SJSA1 (cell line): ENCODE results near the gene PLXNB2. TPM values are rescaled to one million over a fixed set of nuclear protein-coding genes. Genes with fewer than 3 reads are reported as not detected.

ENCODE experiments used
- DNase-seq, 2 experiments: peaks; one replicate each; pipeline ENCODE4 v3.0.0-alpha.2; 2015 to 2020; ENCODE audit warnings: low spot score in 2 of 2, low read depth in 1 of 2
- H3K27ac ChIP-seq: fragments of 250-450 bp; sonication (Bioruptor Pico); 2 replicates; pipeline ENCODE4 v1.5.1; 2020; ENCODE audit warnings: mild to moderate bottlenecking, moderate library complexity
- H3K27me3 ChIP-seq: fragments of 250-450 bp; sonication (Bioruptor Pico); replicated peaks from 2 replicates; pipeline ENCODE4 v1.5.1; 2020; ENCODE audit warnings: mild to moderate bottlenecking, moderate library complexity
- H3K36me3 ChIP-seq: fragments of 250-450 bp; sonication (Bioruptor Pico); 2 replicates; pipeline ENCODE4 v1.5.1; 2020; ENCODE audit warnings: mild to moderate bottlenecking
- H3K4me1 ChIP-seq: fragments of 250-450 bp; sonication (Bioruptor Pico); replicated peaks from 2 replicates; pipeline ENCODE4 v1.6.1; 2021; ENCODE audit warnings: mild to moderate bottlenecking
- H3K4me3 ChIP-seq: fragments of 250-450 bp; sonication (Bioruptor Pico); 2 replicates; pipeline ENCODE4 v1.5.1; 2020; ENCODE audit warnings: mild to moderate bottlenecking
- H3K9me3 ChIP-seq: fragments of 250-450 bp; sonication (Bioruptor Pico); replicated peaks from 2 replicates; pipeline ENCODE4 v1.5.1; 2020; ENCODE audit warnings: mild to moderate bottlenecking
- total RNA-seq: library from RNA; depleted of rRNA; stranded (reverse); fragments of >200 nt; shearing (Covaris generic); gene quantifications from 2 replicates; pipeline ENCODE4 v1.2.3, GENCODE V29; 2014; rRNA removed

The PLXNB2 gene
- 45.9 and 61.7 TPM in 2 replicates for total RNA-seq

- DNase-seq: peak; percentile 59 to 79
- peaks cover 36% of the 10 kb centered on the region for H3K4me1 ChIP-seq
- H3K4me3 ChIP-seq: peak within 1 kb of the TSS; percentile 97
These were observed at the start of gene PLXNB2 for GRCh38 chr22:50306753-50307749. Gene PLXNB2 (minus strand): TSS chr22:50307646. CDS start chr22:50290584, 17,062 bp downstream.

GRCh38 chr22:50357222-50357621 is 49.8 kb upstream of the PLXNB2 start:
- Histone ChIP-seq H3K27me3 (no peaks in the 10 kb centered on the region), H3K4me3 (no peak overlapping the region), H3K9me3 (no peaks in the 10 kb centered on the region), H3K36me3 (peaks cover 18% of the 10 kb centered on the region), H3K4me1 (no peaks in the 10 kb centered on the region), H3K27ac (no peak overlapping the region)
- DNase-seq: no peak

More at GRCh38 chr22:50306753-50307749, at the start of gene PLXNB2:
- H3K27ac ChIP-seq: peak within 1 kb of the TSS; percentile 61
- H3K27me3 ChIP-seq: no peaks in the 10 kb centered on the region
- peaks cover 33% of the 10 kb centered on the region for H3K36me3 ChIP-seq
- no peaks in the 10 kb centered on the region for H3K9me3 ChIP-seq

- Histone ChIP-seq H3K4me1 (no peaks in the 10 kb centered on the region), H3K36me3 (peaks cover 26% of the 10 kb centered on the region), H3K9me3 (no peaks in the 10 kb centered on the region), H3K27me3 (no peaks in the 10 kb centered on the region), H3K27ac (no peak overlapping the region), H3K4me3 (no peak overlapping the region)
- no peak for DNase-seq
These were observed 48.7 kb upstream of the PLXNB2 start for GRCh38 chr22:50356186-50356585.

- no peak overlapping the region for H3K4me3 ChIP-seq
- H3K36me3 ChIP-seq: peaks cover 33% of the 10 kb centered on the region
- no peak for DNase-seq
- no peaks in the 10 kb centered on the region; the same call in 1 of the 2 replicates for H3K9me3 ChIP-seq
- no peak overlapping the region for H3K27ac ChIP-seq
- no peaks in the 10 kb centered on the region for H3K4me1 ChIP-seq
- no peaks in the 10 kb centered on the region for H3K27me3 ChIP-seq
These were observed 40.6 kb upstream of the PLXNB2 start for GRCh38 chr22:50348058-50348457.

- Histone ChIP-seq H3K9me3 (no peaks in the 10 kb centered on the region; the same call in 1 of the 2 replicates), H3K27ac (no peak overlapping the region), H3K36me3 (peaks cover 24% of the 10 kb centered on the region), H3K4me3 (no peak overlapping the region), H3K27me3 (no peaks in the 10 kb centered on the region), H3K4me1 (peaks cover 4% of the 10 kb centered on the region; the same call in 1 of the 2 replicates)
- DNase-seq: no peak
These were observed 39.7 kb upstream of the PLXNB2 start for GRCh38 chr22:50347157-50347556.

GRCh38 chr22:50346470-50346869 is 39.0 kb upstream of the PLXNB2 start:
- H3K4me3 ChIP-seq: no peak overlapping the region
- no peak overlapping the region for H3K27ac ChIP-seq
- peaks cover 7% of the 10 kb centered on the region; the same call in 1 of the 2 replicates for H3K4me1 ChIP-seq
- no peaks in the 10 kb centered on the region; the same call in 1 of the 2 replicates for H3K9me3 ChIP-seq
- H3K27me3 ChIP-seq: no peaks in the 10 kb centered on the region
- peaks cover 18% of the 10 kb centered on the region for H3K36me3 ChIP-seq
- DNase-seq: no peak

GRCh38 chr22:50343541-50343935 is 36.1 kb upstream of the PLXNB2 start:
- Histone ChIP-seq H3K36me3 (peaks cover 13% of the 10 kb centered on the region), H3K9me3 (no peaks in the 10 kb centered on the region; the same call in 1 of the 2 replicates), H3K27me3 (no peaks in the 10 kb centered on the region), H3K4me3 (peak overlapping the region; percentile 100), H3K4me1 (peaks cover 7% of the 10 kb centered on the region; the same call in 1 of the 2 replicates), H3K27ac (peak overlapping the region; percentile 70)
- no peak for DNase-seq

- no peaks in the 10 kb centered on the region for H3K27me3 ChIP-seq
- H3K27ac ChIP-seq: peak within 1 kb of the TSS; percentile 70
- H3K36me3 ChIP-seq: peaks cover 6% of the 10 kb centered on the region
- peak within 1 kb of the TSS; percentile 100 for H3K4me3 ChIP-seq
- DNase-seq: peak; percentile 72 to 75
- H3K4me1 ChIP-seq: peaks cover 7% of the 10 kb centered on the region; the same call in 1 of the 2 replicates
- H3K9me3 ChIP-seq: no peaks in the 10 kb centered on the region; the same call in 1 of the 2 replicates
These were observed 35.5 kb upstream of the PLXNB2 start, which contains the start of gene PPP6R2 for GRCh38 chr22:50342651-50343540. Gene PPP6R2 (plus strand): TSS chr22:50343327. CDS start chr22:50393909, 50,582 bp downstream.

GRCh38 chr22:50341977-50342650 is 34.7 kb upstream of the PLXNB2 start:
- peak; percentile 90 to 93 for DNase-seq
- H3K27me3 ChIP-seq: no peaks in the 10 kb centered on the region
- H3K4me3 ChIP-seq: peak overlapping the region; percentile 100
- H3K4me1 ChIP-seq: peaks cover 7% of the 10 kb centered on the region; the same call in 1 of the 2 replicates
- no peak overlapping the region for H3K27ac ChIP-seq
- H3K9me3 ChIP-seq: no peaks in the 10 kb centered on the region; the same call in 1 of the 2 replicates
- H3K36me3 ChIP-seq: peaks cover 6% of the 10 kb centered on the region

- DNase-seq: no peak
- H3K27me3 ChIP-seq: no peaks in the 10 kb centered on the region
- H3K4me3 ChIP-seq: no peak overlapping the region
- no peaks in the 10 kb centered on the region; the same call in 1 of the 2 replicates for H3K9me3 ChIP-seq
- H3K4me1 ChIP-seq: peaks cover 7% of the 10 kb centered on the region; the same call in 1 of the 2 replicates
- peaks cover 3% of the 10 kb centered on the region for H3K36me3 ChIP-seq
- H3K27ac ChIP-seq: no peak overlapping the region
These were observed 32.8 kb upstream of the PLXNB2 start for GRCh38 chr22:50339945-50340879.

- DNase-seq: no peak
- no peaks in the 10 kb centered on the region; the same call in 1 of the 2 replicates for H3K9me3 ChIP-seq
- no peak overlapping the region for H3K27ac ChIP-seq
- no peak overlapping the region for H3K4me3 ChIP-seq
- H3K36me3 ChIP-seq: peaks cover 3% of the 10 kb centered on the region
- no peaks in the 10 kb centered on the region for H3K27me3 ChIP-seq
- H3K4me1 ChIP-seq: peaks cover 7% of the 10 kb centered on the region; the same call in 1 of the 2 replicates
These were observed 31.5 kb upstream of the PLXNB2 start for GRCh38 chr22:50338860-50339462.
